SK-N-SH treated with all-trans-retinoic acid at 6 μM for 48 hours (cell line): ENCODE results near the gene KLF6.

Experiments used
- ESRRG ChIP-seq: fragments of 250-450 bp; sonication (Bioruptor Pico); IDR thresholded peaks from 2 replicates; pipeline ENCODE4 v1.6.1; 2021; ENCODE audit warnings: mild to moderate bottlenecking
- PATZ1 ChIP-seq: fragments of 250-450 bp; sonication (Bioruptor Pico); IDR thresholded peaks from 2 replicates; pipeline ENCODE4 v1.8.0; 2020; ENCODE audit warnings: mild to moderate bottlenecking, moderate library complexity, borderline replicate concordance
- RARB ChIP-seq: fragments of 250-450 bp; sonication (Bioruptor Pico); IDR thresholded peaks from 2 replicates; pipeline ENCODE4 v1.8.0; 2021; ENCODE audit warnings: mild to moderate bottlenecking, moderate library complexity
- ZC3H10 ChIP-seq: fragments of 250-450 bp; sonication (Bioruptor Pico); IDR thresholded peaks from 2 replicates; pipeline ENCODE4 v1.5.1; 2021; ENCODE audit warnings: mild to moderate bottlenecking, moderate library complexity
- ZFP30 ChIP-seq: fragments of 450-650 bp; formaldehyde crosslinking; IDR thresholded peaks from 2 replicates; pipeline ENCODE4 v1.5.0; 2022; ENCODE audit warnings: mild to moderate bottlenecking, moderate library complexity
- ZNF565 ChIP-seq: fragments of 450-650 bp; formaldehyde crosslinking; conservative IDR thresholded peaks from 2 replicates; pipeline ENCODE4 v1.5.0; 2020; ENCODE audit warnings: low read depth, mild to moderate bottlenecking, moderate library complexity

DNA sequence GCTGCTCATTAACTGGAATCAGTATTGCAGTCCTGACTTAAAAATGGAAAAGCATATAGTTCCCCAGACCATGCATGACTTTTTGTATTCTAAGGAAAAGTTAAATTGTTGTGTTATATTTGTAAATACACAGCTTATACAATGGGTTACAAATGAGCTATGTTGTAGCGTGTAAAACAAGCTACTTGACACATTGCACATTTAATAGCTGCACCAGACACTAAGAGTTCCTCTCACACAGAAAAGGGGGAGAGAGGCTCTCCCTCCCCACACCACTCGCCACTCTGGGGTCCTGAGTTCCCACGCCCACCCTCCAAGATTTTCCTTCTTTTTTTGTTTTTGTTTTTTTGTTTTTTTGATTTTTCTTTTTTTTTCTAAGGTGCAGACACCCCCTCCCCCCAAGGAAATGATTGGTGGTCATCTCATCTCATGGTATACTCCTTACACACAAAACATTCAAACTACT, 6.3 kb downstream of the KLF6 start:
- TF ChIP-seq ESRRG (CRISPR knock-in tag) (no peak), PATZ1 (CRISPR knock-in tag) (no peak; the same call in 1 of the 2 replicates), ZFP30 (CRISPR knock-in tag) (no peak), ZC3H10 (CRISPR knock-in tag) (no peak), ZNF565 (no peak), RARB (no peak)
